Astrocyte (in vitro differentiated cells and primary cell): ENCODE data around the gene KIF1A. TPM values are rescaled to one million over a fixed set of nuclear protein-coding genes. Genes with fewer than 3 reads are reported as not detected.
"Not testable (repeated sequence)": the region's sequence is repeated elsewhere in the genome, so short reads cannot be mapped to it uniquely, and the experiment has no call there.

ENCODE experiments used
- DNase-seq: peaks from one replicate; pipeline ENCODE4 v3.0.0-alpha.2; 2010; ENCODE audit warnings: low read depth
- FAIRE-seq: peaks from 2 replicates; lab custom pipeline; 2011; peaks lifted over from hg19 to GRCh38; lab: Jason Lieb, UNC
- H2AFZ ChIP-seq: 2 replicates; pipeline ENCODE4 v1.6.0; 2012; ENCODE audit warnings: low read depth, low read length, inconsistent platforms
- H3K27ac ChIP-seq: 2 replicates; pipeline ENCODE4 v1.5.1; 2011; ENCODE audit warnings: low read depth, low read length, inconsistent platforms
- H3K27me3 ChIP-seq: 2 replicates; pipeline ENCODE4 v1.6.0; 2011; ENCODE audit warnings: low read length, inconsistent platforms; ENCODE audit not compliant: insufficient read depth
- H3K36me3 ChIP-seq: 2 replicates; pipeline ENCODE4 v1.5.1; 2011; ENCODE audit warnings: low read length, inconsistent platforms; ENCODE audit not compliant: insufficient read depth
- H3K4me1 ChIP-seq: 2 replicates; pipeline ENCODE4 v1.5.1; 2011; ENCODE audit warnings: low read length, inconsistent platforms; ENCODE audit not compliant: insufficient read depth
- H3K4me2 ChIP-seq: 2 replicates; pipeline ENCODE4 v1.6.0; 2012; ENCODE audit warnings: low read length, inconsistent platforms
- H3K4me3 ChIP-seq: 2 replicates; pipeline ENCODE4 v1.5.1; 2011; ENCODE audit warnings: low read depth, mild to moderate bottlenecking, low read length, inconsistent platforms; ENCODE audit not compliant: insufficient read depth
- H3K79me2 ChIP-seq: 2 replicates; pipeline ENCODE4 v1.6.0; 2012; ENCODE audit warnings: mild to moderate bottlenecking, low read length, inconsistent platforms; ENCODE audit not compliant: insufficient read depth
- H3K9ac ChIP-seq: 2 replicates; pipeline ENCODE4 v1.6.0; 2012; ENCODE audit warnings: mild to moderate bottlenecking, low read length, inconsistent platforms
- H3K9me3 ChIP-seq: 2 replicates; pipeline ENCODE4 v1.5.1; 2012; ENCODE audit warnings: low read depth, mild to moderate bottlenecking, low read length, inconsistent platforms; ENCODE audit not compliant: insufficient read depth
- H4K20me1 ChIP-seq: 2 replicates; pipeline ENCODE4 v1.6.0; 2012; ENCODE audit warnings: low read length, inconsistent platforms; ENCODE audit not compliant: insufficient read depth
- H3K27ac Mint-ChIP-seq: one replicate; pipeline ENCODE4 v1.8.0; 2021; ENCODE audit warnings: mild to moderate bottlenecking, mixed read lengths; ENCODE audit not compliant: unreplicated experiment
- H3K27me3 Mint-ChIP-seq: one replicate; pipeline ENCODE4 v1.8.0; 2021; ENCODE audit warnings: low read depth, mixed read lengths; ENCODE audit not compliant: unreplicated experiment
- H3K36me3 Mint-ChIP-seq: one replicate; pipeline ENCODE4 v1.8.0; 2021; ENCODE audit warnings: low read depth, mixed read lengths; ENCODE audit not compliant: unreplicated experiment
- H3K4me1 Mint-ChIP-seq: one replicate; pipeline ENCODE4 v1.8.0; 2021; ENCODE audit warnings: low read depth, mixed read lengths; ENCODE audit not compliant: unreplicated experiment
- H3K4me3 Mint-ChIP-seq: one replicate; pipeline ENCODE4 v1.8.0; 2021; ENCODE audit warnings: mild to moderate bottlenecking, moderate library complexity, mixed read lengths; ENCODE audit not compliant: unreplicated experiment
- H3K9me3 Mint-ChIP-seq: one replicate; pipeline ENCODE4 v1.8.0; 2021; ENCODE audit warnings: mild to moderate bottlenecking, mixed read lengths; ENCODE audit not compliant: unreplicated experiment
- CTCF ChIP-seq: IDR thresholded peaks from 2 replicates; pipeline ENCODE4 v1.5.1; 2011; ENCODE audit warnings: low read depth, mild to moderate bottlenecking, inconsistent platforms, low read length, moderate library complexity; ENCODE audit not compliant: insufficient read depth
- EZH2 ChIP-seq: IDR thresholded peaks from 2 replicates; pipeline ENCODE4 v1.6.1; 2012; ENCODE audit warnings: mild to moderate bottlenecking, low read length, inconsistent platforms; ENCODE audit not compliant: insufficient read depth
- total RNA-seq: library from RNA; stranded (reverse); gene quantifications from 2 replicates; pipeline ENCODE4 v1.2.1, GENCODE V29; 2021

KIF1A gene
- total RNA-seq, 1 donor from 2014 or later: 51.2 TPM

- Histone ChIP-seq H3K9me3 (no peaks in the 10 kb centered on the region), H3K27ac (no peak overlapping the region), H3K4me1 (no peaks in the 10 kb centered on the region), H3K4me2 (no peak overlapping the region), H4K20me1 (no peaks in the 10 kb centered on the region), H3K79me2 (no peaks in the 10 kb centered on the region), H3K36me3 (no peaks in the 10 kb centered on the region), H3K4me3 (no peak overlapping the region), H3K27me3 (peaks cover 5% of the 10 kb centered on the region), H3K9ac (no peak overlapping the region), H2AFZ (no peak overlapping the region)
- Mint-ChIP-seq H3K4me1 (no peaks in the 10 kb centered on the region), H3K9me3 (no peaks in the 10 kb centered on the region), H3K36me3 (no peaks in the 10 kb centered on the region), H3K27ac (no peak overlapping the region), H3K4me3 (no peak overlapping the region), H3K27me3 (peaks cover 25% of the 10 kb centered on the region)
- no peak for FAIRE-seq
- TF ChIP-seq EZH2 (no peak), CTCF (no peak)
- no peak for DNase-seq
Measured at GRCh38 chr2:240701736-240702639, 118.0 kb downstream of the KIF1A start.

- FAIRE-seq: no peak
- H3K4me1 Mint-ChIP-seq: no peaks in the 10 kb centered on the region
- no peak overlapping the region for H3K27ac Mint-ChIP-seq
- TF ChIP-seq EZH2 (no peak), CTCF (no peak)
- Histone ChIP-seq H3K9me3 (no peaks in the 10 kb centered on the region), H3K27ac (no peak overlapping the region), H3K36me3 (no peaks in the 10 kb centered on the region), H3K4me1 (no peaks in the 10 kb centered on the region), H3K79me2 (no peaks in the 10 kb centered on the region), H3K27me3 (peaks cover 5% of the 10 kb centered on the region), H3K9ac (no peak overlapping the region), H3K4me3 (no peak overlapping the region), H2AFZ (no peak overlapping the region), H3K4me2 (no peak overlapping the region), H4K20me1 (no peaks in the 10 kb centered on the region)
- no peak overlapping the region for H3K4me3 Mint-ChIP-seq
- H3K36me3 Mint-ChIP-seq: no peaks in the 10 kb centered on the region
- no peak for DNase-seq
- H3K9me3 Mint-ChIP-seq: no peaks in the 10 kb centered on the region
- H3K27me3 Mint-ChIP-seq: peaks cover 22% of the 10 kb centered on the region
Measured at GRCh38 chr2:240701091-240701735, 118.8 kb downstream of the KIF1A start.

- H3K9me3 Mint-ChIP-seq, H3K36me3 Mint-ChIP-seq: not testable (repeated sequence)
Measured at GRCh38 chr2:240700616-240701015, 119.4 kb downstream of the KIF1A start.

GRCh38 chr2:240699835-240700234, 120.2 kb downstream of the KIF1A start:
- H3K36me3 Mint-ChIP-seq, H3K27ac ChIP-seq, H2AFZ ChIP-seq, FAIRE-seq, H3K79me2 ChIP-seq, H3K9me3 Mint-ChIP-seq, H4K20me1 ChIP-seq, H3K4me3 Mint-ChIP-seq, DNase-seq, H3K4me3 ChIP-seq, H3K4me1 ChIP-seq, H3K36me3 ChIP-seq, H3K27me3 ChIP-seq, H3K9ac ChIP-seq, H3K27ac Mint-ChIP-seq, H3K4me2 ChIP-seq, H3K4me1 Mint-ChIP-seq, H3K9me3 ChIP-seq: not testable (repeated sequence)
- H3K27me3 Mint-ChIP-seq: peaks cover 13% of the 10 kb centered on the region

More at GRCh38 chr2:240700616-240701015, 119.4 kb downstream of the KIF1A start:
- H4K20me1 ChIP-seq, H3K9ac ChIP-seq, H3K4me2 ChIP-seq, H3K36me3 ChIP-seq, H3K4me1 ChIP-seq, H3K9me3 ChIP-seq, H3K27me3 ChIP-seq, H2AFZ ChIP-seq, H3K4me1 Mint-ChIP-seq, H3K27ac Mint-ChIP-seq, FAIRE-seq, H3K4me3 ChIP-seq, DNase-seq, H3K4me3 Mint-ChIP-seq, H3K79me2 ChIP-seq, H3K27ac ChIP-seq: not testable (repeated sequence)
- peaks cover 20% of the 10 kb centered on the region for H3K27me3 Mint-ChIP-seq
